Measurements from ENCODE around the gene CASKIN2. TPM values are rescaled to one million over a fixed set of nuclear protein-coding genes. Genes with fewer than 3 reads are reported as not detected.

CASKIN2 gene
- total and polyA plus RNA-seq, 4 donors, result 2.3 to 12.1 (median 8.6) TPM

DNA sequence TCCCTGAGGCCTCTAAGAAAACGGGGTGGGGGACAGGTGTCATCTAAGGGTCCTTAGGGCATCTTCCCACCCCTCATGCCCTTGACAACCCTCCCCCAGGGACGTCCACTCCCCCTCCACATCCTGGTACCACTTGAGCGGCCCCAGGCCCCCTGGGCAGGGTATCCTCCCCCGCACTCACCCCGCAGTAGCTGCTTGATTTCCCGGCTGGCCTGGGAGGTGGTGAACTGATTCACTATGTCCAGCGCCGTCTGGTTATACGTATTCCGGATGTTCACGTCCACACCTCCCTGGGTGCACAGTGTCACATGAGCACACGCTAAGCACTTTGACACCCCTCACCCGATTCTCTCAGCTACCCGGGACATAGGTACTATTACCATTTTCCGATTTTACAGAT lies 9.7 kb downstream of the CASKIN2 start (continued):
- TF ChIP-seq FOXA2 (IDR thresholded peaks at IDR 0.05) (no peak), ATF3 (IDR thresholded peaks at IDR 0.05) (no peak), YY1 (IDR thresholded peaks at IDR 0.05) (no peak), REST (IDR thresholded peaks at IDR 0.05) (no peak)

GRCh38 chr17:75505152-75505409 lies 10.3 kb downstream of the CASKIN2 start:
- no peak for TF ChIP-seq HNF4A (conservative IDR thresholded peaks at IDR 0.05)
- no peak for TF ChIP-seq SP1 (IDR thresholded peaks at IDR 0.05)
- no peak for TF ChIP-seq GABPA (IDR thresholded peaks at IDR 0.05 in 1 of 2, conservative IDR thresholded peaks at IDR 0.05 in 1 of 2)
- no peak for TF ChIP-seq CTCF (IDR thresholded peaks at IDR 0.05; ENCODE audit: low read depth, low read length, missing input control)
- no peak for TF ChIP-seq ATF3 (IDR thresholded peaks at IDR 0.05)
- no peak for TF ChIP-seq TAF1 (conservative IDR thresholded peaks at IDR 0.05)
- no peak for TF ChIP-seq JUND (IDR thresholded peaks at IDR 0.05)
- no peak for TF ChIP-seq FOXA1 (IDR thresholded peaks at IDR 0.05)
- no peak for TF ChIP-seq NR2F2 (IDR thresholded peaks at IDR 0.05)
- no peak for TF ChIP-seq RAD21 (IDR thresholded peaks at IDR 0.05)
- TF ChIP-seq, protein P1, sequence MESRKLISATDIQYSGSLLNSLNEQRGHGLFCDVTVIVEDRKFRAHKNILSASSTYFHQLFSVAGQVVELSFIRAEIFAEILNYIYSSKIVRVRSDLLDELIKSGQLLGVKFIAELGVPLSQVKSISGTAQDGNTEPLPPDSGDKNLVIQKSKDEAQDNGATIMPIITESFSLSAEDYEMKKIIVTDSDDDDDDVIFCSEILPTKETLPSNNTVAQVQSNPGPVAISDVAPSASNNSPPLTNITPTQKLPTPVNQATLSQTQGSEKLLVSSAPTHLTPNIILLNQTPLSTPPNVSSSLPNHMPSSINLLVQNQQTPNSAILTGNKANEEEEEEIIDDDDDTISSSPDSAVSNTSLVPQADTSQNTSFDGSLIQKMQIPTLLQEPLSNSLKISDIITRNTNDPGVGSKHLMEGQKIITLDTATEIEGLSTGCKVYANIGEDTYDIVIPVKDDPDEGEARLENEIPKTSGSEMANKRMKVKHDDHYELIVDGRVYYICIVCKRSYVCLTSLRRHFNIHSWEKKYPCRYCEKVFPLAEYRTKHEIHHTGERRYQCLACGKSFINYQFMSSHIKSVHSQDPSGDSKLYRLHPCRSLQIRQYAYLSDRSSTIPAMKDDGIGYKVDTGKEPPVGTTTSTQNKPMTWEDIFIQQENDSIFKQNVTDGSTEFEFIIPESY (IDR thresholded peaks at IDR 0.05), result no peak
- no peak for TF ChIP-seq HNF4G (IDR thresholded peaks at IDR 0.05)
- TF ChIP-seq EGR1 (IDR thresholded peaks at IDR 0.05; ENCODE audit: low read depth in 2 of 2), result no peak
- no peak for TF ChIP-seq RXRA (IDR thresholded peaks at IDR 0.05)
- TF ChIP-seq MAX (IDR thresholded peaks at IDR 0.05), result no peak
- no peak for TF ChIP-seq FOXA2 (IDR thresholded peaks at IDR 0.05)
- TF ChIP-seq REST (IDR thresholded peaks at IDR 0.05), result no peak
- peaks cover 0 to 24% (median 13%) of the 10 kb centered on the region in 4 donors for H3K36me3 ChIP-seq (ENCODE audit: control insufficient read depth in 4 of 4, insufficient read depth in 3 of 4, low read depth in 1 of 4, low read length in 3 of 4)
- H3K4me1 ChIP-seq (ENCODE audit: control insufficient read depth in 4 of 4, insufficient read depth in 4 of 4, low read length in 3 of 4), result peaks cover 11 to 35% (median 24%) of the 10 kb centered on the region in 4 donors
- no peak for DNase-seq (ENCODE audit: low spot score)
- H3K4me3 ChIP-seq (ENCODE audit: low read depth in 1 of 3, low read length in 3 of 3), result no peak overlapping the region
- H3K27ac ChIP-seq (ENCODE audit: low read depth in 1 of 2, low read length in 2 of 2), result peak overlapping the region in 1 of 2 donors; percentile 35
- H3K9ac ChIP-seq (ENCODE audit: low read depth in 1 of 2, low read length in 2 of 2), result no peak overlapping the region
- H3K9me3 ChIP-seq (ENCODE audit: control insufficient read depth in 4 of 4, low read length in 3 of 4), result no peaks in the 10 kb centered on the region
- 86% methylated on average over 4 of the region's 4 CpGs for WGBS
- no peaks in the 10 kb centered on the region for H3K27me3 ChIP-seq (ENCODE audit: control insufficient read depth in 4 of 4, insufficient read depth in 4 of 4, low read length in 3 of 4)

Measured in liver (tissue), 9 donors.